SJCRH30 (cell line): ENCODE measurements around the gene PPP1R7. TPM values are rescaled to one million over a fixed set of nuclear protein-coding genes. Genes with fewer than 3 reads are reported as not detected.
"Not testable (repeated sequence)": the region's sequence is repeated elsewhere in the genome, so short reads cannot be mapped to it uniquely, and the experiment has no call there.

ENCODE experiments used
- DNase-seq, 2 experiments: peaks; one replicate each; pipeline ENCODE4 v3.0.0-alpha.2; 2015 to 2020
- H3K27ac ChIP-seq: fragments of 250-450 bp; sonication (Bioruptor Pico); 2 replicates; pipeline ENCODE4 v1.5.1; 2020; ENCODE audit warnings: mild to moderate bottlenecking, moderate library complexity
- H3K27me3 ChIP-seq: fragments of 250-450 bp; sonication (Bioruptor Pico); 2 replicates; pipeline ENCODE4 v1.5.1; 2020; ENCODE audit warnings: mild to moderate bottlenecking, moderate library complexity
- H3K36me3 ChIP-seq: fragments of 250-450 bp; sonication (Bioruptor Pico); 2 replicates; pipeline ENCODE4 v1.5.1; 2020; ENCODE audit warnings: mild to moderate bottlenecking, moderate library complexity
- H3K4me1 ChIP-seq: fragments of 250-450 bp; sonication (Bioruptor Pico); 2 replicates; pipeline ENCODE4 v1.5.1; 2020; ENCODE audit warnings: mild to moderate bottlenecking, moderate library complexity
- H3K4me3 ChIP-seq: fragments of 250-450 bp; sonication (Bioruptor Pico); 2 replicates; pipeline ENCODE4 v1.5.1; 2020; ENCODE audit warnings: mild to moderate bottlenecking, moderate library complexity
- H3K9me3 ChIP-seq: fragments of 250-450 bp; sonication (Bioruptor Pico); replicated peaks from 2 replicates; pipeline ENCODE4 v1.5.1; 2020; ENCODE audit warnings: mild to moderate bottlenecking, moderate library complexity
- total RNA-seq: library from RNA; depleted of rRNA; stranded (reverse); fragments of >200 nt; shearing (Covaris generic); gene quantifications from 2 replicates; pipeline ENCODE4 v1.2.3, GENCODE V29; 2014; rRNA removed

PPP1R7 gene
- total RNA-seq: 72.8 and 78.6 TPM in 2 replicates

- no peaks in the 10 kb centered on the region for H3K9me3 ChIP-seq
- peaks cover 13% of the 10 kb centered on the region; the same call in 1 of the 2 replicates for H3K4me1 ChIP-seq
- peak; percentile 96 to 97 for DNase-seq
- peak within 1 kb of the TSS; percentile 47 for H3K27ac ChIP-seq
- H3K27me3 ChIP-seq: no peaks in the 10 kb centered on the region
- H3K36me3 ChIP-seq: no peaks in the 10 kb centered on the region
- peak within 1 kb of the TSS; percentile 83 for H3K4me3 ChIP-seq
These were observed at the start of gene PPP1R7 for GRCh38 chr2:241149925-241150659. Gene PPP1R7, plus strand, starts transcription at chr2:241150467. Its CDS starts 29 bp downstream, at chr2:241150496.

- Histone ChIP-seq H3K27ac (peak within 1 kb of the TSS; percentile 61), H3K4me1 (no peaks in the 10 kb centered on the region; the same call in 1 of the 2 replicates), H3K36me3 (peaks cover 9% of the 10 kb centered on the region), H3K27me3 (no peaks in the 10 kb centered on the region), H3K4me3 (peak within 1 kb of the TSS; percentile 89), H3K9me3 (no peaks in the 10 kb centered on the region)
- peak; percentile 90 to 93 for DNase-seq
These were observed 47.9 kb upstream of the PPP1R7 start, which contains the start of gene MTERF4 for GRCh38 chr2:241102239-241102803. Gene MTERF4, minus strand, starts transcription at chr2:241102287. Its CDS starts 14 bp downstream, at chr2:241102273.

GRCh38 chr2:241103176-241103595 is 47.1 kb upstream of the PPP1R7 start:
- Histone ChIP-seq H3K27me3 (no peaks in the 10 kb centered on the region), H3K9me3 (no peaks in the 10 kb centered on the region), H3K27ac (no peak overlapping the region), H3K4me1 (no peaks in the 10 kb centered on the region; the same call in 1 of the 2 replicates), H3K36me3 (peaks cover 8% of the 10 kb centered on the region), H3K4me3 (peak overlapping the region; percentile 89)
- DNase-seq: no peak

GRCh38 chr2:241104611-241105010 is 45.7 kb upstream of the PPP1R7 start:
- not testable (repeated sequence) for H3K36me3 ChIP-seq, H3K9me3 ChIP-seq, H3K27me3 ChIP-seq, DNase-seq, H3K4me3 ChIP-seq, H3K4me1 ChIP-seq, H3K27ac ChIP-seq

GRCh38 chr2:241105641-241106040 is 44.6 kb upstream of the PPP1R7 start:
- H3K4me1 ChIP-seq: no peaks in the 10 kb centered on the region; the same call in 1 of the 2 replicates

GRCh38 chr2:241107031-241107783 is 43.1 kb upstream of the PPP1R7 start:
- DNase-seq: no peak
- Histone ChIP-seq H3K4me3 (no peak overlapping the region), H3K4me1 (no peaks in the 10 kb centered on the region), H3K27me3 (no peaks in the 10 kb centered on the region), H3K9me3 (no peaks in the 10 kb centered on the region), H3K36me3 (no peaks in the 10 kb centered on the region), H3K27ac (no peak overlapping the region)

More at GRCh38 chr2:241105641-241106040, 44.6 kb upstream of the PPP1R7 start:
- no peak for DNase-seq
- H3K27me3 ChIP-seq: no peaks in the 10 kb centered on the region
- no peaks in the 10 kb centered on the region for H3K9me3 ChIP-seq
- no peak overlapping the region for H3K27ac ChIP-seq
- no peak overlapping the region for H3K4me3 ChIP-seq
- no peaks in the 10 kb centered on the region; the same call in 1 of the 2 replicates for H3K36me3 ChIP-seq

- DNase-seq: no peak
- Histone ChIP-seq H3K4me1 (no peaks in the 10 kb centered on the region), H3K4me3 (no peak overlapping the region), H3K27ac (no peak overlapping the region), H3K27me3 (no peaks in the 10 kb centered on the region), H3K9me3 (no peaks in the 10 kb centered on the region), H3K36me3 (no peaks in the 10 kb centered on the region)
These were observed 41.7 kb upstream of the PPP1R7 start for GRCh38 chr2:241108271-241109209.

- Histone ChIP-seq H3K4me1 (no peaks in the 10 kb centered on the region), H3K27me3 (no peaks in the 10 kb centered on the region), H3K9me3 (no peaks in the 10 kb centered on the region), H3K36me3 (no peaks in the 10 kb centered on the region), H3K4me3 (no peak overlapping the region), H3K27ac (no peak overlapping the region)
- DNase-seq: no peak
These were observed 40.8 kb upstream of the PPP1R7 start for GRCh38 chr2:241109210-241110088.

GRCh38 chr2:241110089-241110606 is 40.1 kb upstream of the PPP1R7 start:
- Histone ChIP-seq H3K27me3 (no peaks in the 10 kb centered on the region), H3K27ac (no peak overlapping the region), H3K36me3 (peaks cover 2% of the 10 kb centered on the region; the same call in 1 of the 2 replicates), H3K9me3 (no peaks in the 10 kb centered on the region), H3K4me1 (no peaks in the 10 kb centered on the region), H3K4me3 (no peak overlapping the region)
- DNase-seq: no peak

- H3K27ac ChIP-seq: no peak overlapping the region
- no peaks in the 10 kb centered on the region for H3K4me1 ChIP-seq
- H3K27me3 ChIP-seq: no peaks in the 10 kb centered on the region
- no peak for DNase-seq
- H3K9me3 ChIP-seq: no peaks in the 10 kb centered on the region
- H3K36me3 ChIP-seq: peaks cover 2% of the 10 kb centered on the region; the same call in 1 of the 2 replicates
- no peak overlapping the region for H3K4me3 ChIP-seq
These were observed 39.4 kb upstream of the PPP1R7 start for GRCh38 chr2:241110607-241111439.

GRCh38 chr2:241111440-241111805 is 38.8 kb upstream of the PPP1R7 start:
- Histone ChIP-seq H3K27me3 (no peaks in the 10 kb centered on the region), H3K36me3 (peaks cover 2% of the 10 kb centered on the region; the same call in 1 of the 2 replicates), H3K4me1 (no peaks in the 10 kb centered on the region), H3K4me3 (no peak overlapping the region), H3K27ac (no peak overlapping the region), H3K9me3 (no peaks in the 10 kb centered on the region)
- no peak for DNase-seq

- no peak overlapping the region for H3K4me3 ChIP-seq
- H3K27me3 ChIP-seq: no peaks in the 10 kb centered on the region
- no peaks in the 10 kb centered on the region for H3K9me3 ChIP-seq
- no peak for DNase-seq
- no peaks in the 10 kb centered on the region for H3K4me1 ChIP-seq
- no peak overlapping the region for H3K27ac ChIP-seq
- peaks cover 2% of the 10 kb centered on the region; the same call in 1 of the 2 replicates for H3K36me3 ChIP-seq
These were observed 38.2 kb upstream of the PPP1R7 start for GRCh38 chr2:241112046-241112445.
